Measurements from ENCODE around the gene PAM16. TPM values are rescaled to one million over a fixed set of nuclear protein-coding genes. Genes with fewer than 3 reads are reported as not detected.

Gene PAM16
- total RNA-seq, 1 experiment from 2014 or later = 80.4 TPM

DNA sequence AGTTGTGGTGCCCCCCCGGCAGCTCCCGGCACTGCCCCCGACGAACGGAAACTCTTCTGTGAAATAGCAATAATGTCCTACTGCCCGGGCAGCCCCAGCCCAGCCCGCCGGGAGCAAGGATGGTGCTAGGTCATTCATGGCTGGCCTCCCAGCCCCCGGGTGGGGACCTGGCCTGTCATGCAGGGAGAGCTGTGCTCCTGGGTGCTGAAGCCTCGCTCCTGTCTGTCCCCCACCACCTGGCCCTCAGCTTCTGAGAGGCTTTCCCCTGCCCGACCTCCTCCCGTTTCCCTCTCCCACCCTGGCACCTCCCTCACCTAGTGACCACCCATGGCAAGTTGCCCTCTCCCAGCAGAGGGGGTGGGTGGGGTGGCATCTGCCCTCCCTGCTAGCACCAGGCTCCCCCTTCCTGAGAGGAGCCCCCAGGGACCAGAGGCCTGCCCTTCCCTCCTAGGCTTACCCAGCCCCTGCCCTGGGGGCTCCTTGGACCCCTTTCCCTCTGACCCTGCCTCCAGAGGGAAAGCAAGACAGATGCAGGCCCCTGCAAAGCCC is 13.5 kb downstream of the PAM16 start:
- Histone ChIP-seq H3T11ph (ENCODE audit: low read length) (no peak overlapping the region), H3K56ac (ENCODE audit: insufficient read length, low read depth, low read length) (no peak overlapping the region), H4K5ac (ENCODE audit: insufficient read length, low read depth, low read length) (no peak overlapping the region), H3K23ac (ENCODE audit: insufficient read length, low read depth, low read length) (no peak overlapping the region), H4K8ac (replicated peaks; ENCODE audit: insufficient read length, low read depth, low read length) (no peak overlapping the region), H3K27me3 (ENCODE audit: insufficient read depth, low read length) (no peaks in the 10 kb centered on the region), H2BK120ac (ENCODE audit: low read depth, low read length, poor library complexity, severe bottlenecking) (no peak overlapping the region), H2AFZ (ENCODE audit: low read length) (no peak overlapping the region), H3K4me2 (ENCODE audit: insufficient read depth, insufficient read length, low read length) (no peak overlapping the region), H4K20me1 (ENCODE audit: control insufficient read depth, insufficient read depth, insufficient read length) (no peaks in the 10 kb centered on the region), H2BK12ac (ENCODE audit: insufficient read length, low read depth, low read length) (no peak overlapping the region), H3K27ac (ENCODE audit: insufficient read length, low read depth, low read length) (no peak overlapping the region), H2BK15ac (ENCODE audit: low read depth, low read length) (no peak overlapping the region), H3K4me1 (ENCODE audit: insufficient read depth, low read length) (no peaks in the 10 kb centered on the region), H3K9ac (ENCODE audit: extremely low read depth, insufficient read length, low read length) (no peak overlapping the region), H3K79me2 (ENCODE audit: insufficient read depth, low read length) (no peaks in the 10 kb centered on the region), H4K91ac (ENCODE audit: insufficient read length, low read depth, low read length) (no peak overlapping the region), H2BK5ac (ENCODE audit: insufficient read length, low read length) (no peak overlapping the region), H3K9me3 (ENCODE audit: control insufficient read depth, low read depth, low read length) (no peaks in the 10 kb centered on the region), H2BK20ac (ENCODE audit: low read depth, low read length, poor library complexity, severe bottlenecking) (no peak overlapping the region), H3K18ac (ENCODE audit: insufficient read length, low read depth, low read length) (no peak overlapping the region), H2AK5ac (ENCODE audit: insufficient read length, low read length) (no peak overlapping the region), H3K14ac (ENCODE audit: insufficient read depth, low read length) (no peak overlapping the region; the same call in 1 of the 2 replicates), H3K4ac (ENCODE audit: low read depth, low read length) (no peak overlapping the region), H3K79me1 (ENCODE audit: insufficient read depth, low read depth, low read length, poor library complexity, severe bottlenecking) (no peaks in the 10 kb centered on the region), H3K23me2 (ENCODE audit: insufficient read length, low read depth, low read length, poor library complexity, severe bottlenecking) (no peaks in the 10 kb centered on the region)
- H3K4me3 Mint-ChIP-seq = no peak overlapping the region
- no CpG with 5 or more reads among the region's 12 CpGs for WGBS (ENCODE audit: extremely low coverage, insufficient read length, low lambda C conversion rate)
- no peaks in the 10 kb centered on the region for H3K4me1 Mint-ChIP-seq
- TF ChIP-seq, protein P1, sequence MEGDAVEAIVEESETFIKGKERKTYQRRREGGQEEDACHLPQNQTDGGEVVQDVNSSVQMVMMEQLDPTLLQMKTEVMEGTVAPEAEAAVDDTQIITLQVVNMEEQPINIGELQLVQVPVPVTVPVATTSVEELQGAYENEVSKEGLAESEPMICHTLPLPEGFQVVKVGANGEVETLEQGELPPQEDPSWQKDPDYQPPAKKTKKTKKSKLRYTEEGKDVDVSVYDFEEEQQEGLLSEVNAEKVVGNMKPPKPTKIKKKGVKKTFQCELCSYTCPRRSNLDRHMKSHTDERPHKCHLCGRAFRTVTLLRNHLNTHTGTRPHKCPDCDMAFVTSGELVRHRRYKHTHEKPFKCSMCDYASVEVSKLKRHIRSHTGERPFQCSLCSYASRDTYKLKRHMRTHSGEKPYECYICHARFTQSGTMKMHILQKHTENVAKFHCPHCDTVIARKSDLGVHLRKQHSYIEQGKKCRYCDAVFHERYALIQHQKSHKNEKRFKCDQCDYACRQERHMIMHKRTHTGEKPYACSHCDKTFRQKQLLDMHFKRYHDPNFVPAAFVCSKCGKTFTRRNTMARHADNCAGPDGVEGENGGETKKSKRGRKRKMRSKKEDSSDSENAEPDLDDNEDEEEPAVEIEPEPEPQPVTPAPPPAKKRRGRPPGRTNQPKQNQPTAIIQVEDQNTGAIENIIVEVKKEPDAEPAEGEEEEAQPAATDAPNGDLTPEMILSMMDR (conservative IDR thresholded peaks at IDR 0.05) = no peak
- peaks cover 5 to 26% (median 15%) of the 10 kb centered on the region in 3 experiments; a peak in 6 of 7 replicates for H3K36me3 Mint-ChIP-seq (ENCODE audit: insufficient read depth in 1 of 3, low read depth in 3 of 3)
- peak overlapping the region in 1 of 3 experiments; percentile 62; a peak in 1 of 7 replicates for H3K27ac Mint-ChIP-seq
- H3K9me3 Mint-ChIP-seq = no peaks in the 10 kb centered on the region
- no peaks in the 10 kb centered on the region for H3K27me3 Mint-ChIP-seq (ENCODE audit: low read depth)
- no peak for DNase-seq
